SU-DHL-6 (cell line): ENCODE results near the gene COL21A1.
A peak's percentile ranks its signal among the peaks of the same experiment; 100 is the strongest.

ENCODE experiments used
- H2AFZ ChIP-seq: fragments of 200-600 bp; sonication (generic); 2 replicates; pipeline ENCODE4 v1.6.1; 2014; ENCODE audit warnings: low read depth, mild to moderate bottlenecking, moderate library complexity, mixed read lengths, antibody characterized with exemption, low read length; ENCODE audit not compliant: severe bottlenecking
- H3F3A ChIP-seq: fragments of 200-600 bp; shearing (Covaris generic); 2 replicates; pipeline ENCODE4 v1.6.0; 2016; ENCODE audit warnings: antibody characterized with exemption, mild to moderate bottlenecking; ENCODE audit not compliant: insufficient read depth
- H3K27ac ChIP-seq: fragments of 200-600 bp; sonication (generic); 2 replicates; pipeline ENCODE4 v1.5.1; 2016; ENCODE audit warnings: low read depth, mild to moderate bottlenecking, low read length, moderate library complexity, mixed read lengths
- H3K27me3 ChIP-seq: fragments of 200-600 bp; sonication (generic), shearing (Covaris generic); 2 replicates; pipeline ENCODE4 v1.6.0; 2014; ENCODE audit warnings: mild to moderate bottlenecking, low read length
- H3K36me3 ChIP-seq: fragments of 200-600 bp; sonication (generic); 2 replicates; pipeline ENCODE4 v1.6.1; 2014; ENCODE audit warnings: mild to moderate bottlenecking, low read length, mixed read lengths
- H3K4me2 ChIP-seq: fragments of 300-600, 200-600 bp; shearing (Covaris generic), sonication (generic); 2 replicates; pipeline ENCODE4 v1.6.0; 2014; ENCODE audit warnings: low read length, low read depth, mild to moderate bottlenecking; ENCODE audit not compliant: poor library complexity, severe bottlenecking
- H3K4me3 ChIP-seq: fragments of 200-600 bp; sonication (generic); 2 replicates; pipeline ENCODE4 v1.5.1; 2014; ENCODE audit warnings: antibody characterized with exemption, low read length, mild to moderate bottlenecking, mixed read lengths; ENCODE audit not compliant: insufficient read depth, poor library complexity, severe bottlenecking
- H3K79me2 ChIP-seq: fragments of 200-600 bp; sonication (generic); 2 replicates; pipeline ENCODE4 v1.6.1; 2014; ENCODE audit warnings: mild to moderate bottlenecking, low read length, moderate library complexity; ENCODE audit not compliant: insufficient read depth
- H3K9ac ChIP-seq: fragments of 200-600 bp; sonication (generic); 2 replicates; pipeline ENCODE4 v1.7.0; 2014; ENCODE audit warnings: mild to moderate bottlenecking, low read length
- H3K9me2 ChIP-seq: fragments of 200-600 bp; sonication (generic); replicated peaks from 2 replicates; pipeline ENCODE4 v1.6.1; 2014; ENCODE audit warnings: low read length; ENCODE audit not compliant: insufficient read depth
- H3K9me3 ChIP-seq: fragments of 200-600 bp; sonication (generic); 2 replicates; pipeline ENCODE4 v1.6.1; 2014; ENCODE audit warnings: low read length, mixed read lengths; ENCODE audit not compliant: insufficient read depth
- H4K20me1 ChIP-seq: fragments of 200-600 bp; sonication (generic); 2 replicates; pipeline ENCODE4 v1.6.1; 2014; ENCODE audit warnings: low read depth, mild to moderate bottlenecking, antibody characterized with exemption, low read length, moderate library complexity, mixed read lengths
- EZH2phosphoT487 ChIP-seq: fragments of 200-600 bp; sonication (generic), shearing (Covaris generic); conservative IDR thresholded peaks from 2 replicates; pipeline ENCODE4 v1.6.1; 2018; ENCODE audit warnings: mild to moderate bottlenecking, antibody characterized with exemption, low read length, moderate library complexity, mixed read lengths
- TF ChIP-seq, protein P1 (sequence below): fragments of 200-600 bp; sonication (generic); IDR thresholded peaks from one replicate; pipeline ENCODE4 v1.5.1; 2017; ENCODE audit warnings: antibody characterized with exemption, mild to moderate bottlenecking, low read length, moderate library complexity; ENCODE audit not compliant: insufficient read depth, poor library complexity, severe bottlenecking

COL21A1 gene

DNA sequence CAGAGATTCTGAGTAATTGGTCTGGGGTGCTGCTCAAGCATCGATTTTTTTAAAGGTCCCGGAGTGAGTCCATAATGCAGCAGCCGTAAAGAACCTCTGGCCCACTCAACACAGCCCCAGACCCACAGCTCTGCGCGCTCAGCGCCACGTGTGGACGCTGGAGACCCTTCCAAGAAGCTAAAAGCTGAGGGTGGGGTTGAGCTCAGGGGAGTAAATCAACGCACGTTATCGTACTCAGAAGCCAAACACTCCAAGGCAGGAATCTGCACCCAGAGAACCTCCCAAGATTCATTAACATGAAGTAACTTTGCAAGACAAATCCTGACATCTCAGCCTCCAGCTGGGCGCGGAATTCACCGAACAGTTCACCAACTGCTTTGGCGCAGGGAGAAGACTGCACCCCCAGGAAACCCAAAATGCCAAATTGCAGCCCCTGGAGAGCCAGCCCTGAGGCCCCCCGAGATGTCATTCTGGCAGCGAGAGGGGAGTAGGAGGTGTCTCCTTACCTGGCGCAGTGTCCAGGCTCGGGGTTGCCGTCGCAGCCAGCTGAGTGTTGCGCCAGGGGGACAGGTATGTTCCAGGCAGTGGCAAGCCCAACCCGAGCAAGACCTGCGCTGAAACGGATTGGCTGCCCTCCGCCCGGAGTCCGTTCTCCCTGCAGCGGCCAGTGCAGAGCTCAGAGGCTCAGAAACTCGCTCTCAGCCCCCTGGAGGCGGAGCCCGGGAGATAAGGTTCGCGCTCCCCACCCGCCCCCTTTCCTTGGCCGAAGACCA is at the start of gene COL21A1:
TSS of gene COL21A1 (minus strand) at position 700 of the 773 bp plus-strand sequence. CDS start 64,962 bp downstream, outside the sequence.
- Histone ChIP-seq H4K20me1 (no peaks in the 10 kb centered on the region), H3K27ac (no peak within 1 kb of the TSS), H3K9me2 (no peaks in the 10 kb centered on the region), H2AFZ (no peak within 1 kb of the TSS), H3K4me2 (no peak within 1 kb of the TSS), H3K79me2 (no peaks in the 10 kb centered on the region), H3K9me3 (no peaks in the 10 kb centered on the region), H3K27me3 (no peaks in the 10 kb centered on the region), H3K4me3 (no peak within 1 kb of the TSS), H3K9ac (no peak within 1 kb of the TSS), H3K36me3 (no peaks in the 10 kb centered on the region), H3F3A (no peaks in the 10 kb centered on the region)
- TF ChIP-seq, protein P1, sequence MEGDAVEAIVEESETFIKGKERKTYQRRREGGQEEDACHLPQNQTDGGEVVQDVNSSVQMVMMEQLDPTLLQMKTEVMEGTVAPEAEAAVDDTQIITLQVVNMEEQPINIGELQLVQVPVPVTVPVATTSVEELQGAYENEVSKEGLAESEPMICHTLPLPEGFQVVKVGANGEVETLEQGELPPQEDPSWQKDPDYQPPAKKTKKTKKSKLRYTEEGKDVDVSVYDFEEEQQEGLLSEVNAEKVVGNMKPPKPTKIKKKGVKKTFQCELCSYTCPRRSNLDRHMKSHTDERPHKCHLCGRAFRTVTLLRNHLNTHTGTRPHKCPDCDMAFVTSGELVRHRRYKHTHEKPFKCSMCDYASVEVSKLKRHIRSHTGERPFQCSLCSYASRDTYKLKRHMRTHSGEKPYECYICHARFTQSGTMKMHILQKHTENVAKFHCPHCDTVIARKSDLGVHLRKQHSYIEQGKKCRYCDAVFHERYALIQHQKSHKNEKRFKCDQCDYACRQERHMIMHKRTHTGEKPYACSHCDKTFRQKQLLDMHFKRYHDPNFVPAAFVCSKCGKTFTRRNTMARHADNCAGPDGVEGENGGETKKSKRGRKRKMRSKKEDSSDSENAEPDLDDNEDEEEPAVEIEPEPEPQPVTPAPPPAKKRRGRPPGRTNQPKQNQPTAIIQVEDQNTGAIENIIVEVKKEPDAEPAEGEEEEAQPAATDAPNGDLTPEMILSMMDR, result no peak
- no peak for TF ChIP-seq EZH2phosphoT487

DNA sequence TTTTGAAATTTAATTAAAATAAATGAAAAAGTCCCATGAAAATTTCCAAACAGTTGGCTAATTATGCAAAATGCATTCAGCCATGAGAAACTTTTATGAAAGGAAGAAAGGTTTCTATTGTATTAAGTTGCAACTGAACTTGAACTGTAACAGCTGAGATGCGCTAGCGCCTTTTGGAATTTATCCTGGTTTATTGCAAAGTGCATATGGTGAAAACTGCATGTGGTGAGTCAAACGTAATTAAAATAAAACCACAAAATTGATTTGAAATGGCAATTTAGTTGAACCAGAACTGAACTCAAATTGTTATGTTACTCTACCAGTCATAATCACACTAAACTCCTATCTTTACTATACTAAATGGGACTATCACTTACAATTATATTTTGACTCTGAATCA is 46.4 kb upstream of the COL21A1 start:
- no peaks in the 10 kb centered on the region for H3K27me3 ChIP-seq
- no peaks in the 10 kb centered on the region for H3K36me3 ChIP-seq
- no peak overlapping the region for H3K9ac ChIP-seq
- no peak overlapping the region for H3K27ac ChIP-seq
- H3K9me3 ChIP-seq, result no peaks in the 10 kb centered on the region
- no peak overlapping the region for H2AFZ ChIP-seq
- no peaks in the 10 kb centered on the region for H3K79me2 ChIP-seq
- no peak for TF ChIP-seq EZH2phosphoT487
- TF ChIP-seq, protein P1, result no peak
- no peak overlapping the region for H3K4me2 ChIP-seq
- H3K4me3 ChIP-seq, result no peak overlapping the region
- no peaks in the 10 kb centered on the region; the same call in 1 of the 2 replicates for H4K20me1 ChIP-seq
- no peaks in the 10 kb centered on the region for H3K9me2 ChIP-seq
- no peaks in the 10 kb centered on the region for H3F3A ChIP-seq

DNA sequence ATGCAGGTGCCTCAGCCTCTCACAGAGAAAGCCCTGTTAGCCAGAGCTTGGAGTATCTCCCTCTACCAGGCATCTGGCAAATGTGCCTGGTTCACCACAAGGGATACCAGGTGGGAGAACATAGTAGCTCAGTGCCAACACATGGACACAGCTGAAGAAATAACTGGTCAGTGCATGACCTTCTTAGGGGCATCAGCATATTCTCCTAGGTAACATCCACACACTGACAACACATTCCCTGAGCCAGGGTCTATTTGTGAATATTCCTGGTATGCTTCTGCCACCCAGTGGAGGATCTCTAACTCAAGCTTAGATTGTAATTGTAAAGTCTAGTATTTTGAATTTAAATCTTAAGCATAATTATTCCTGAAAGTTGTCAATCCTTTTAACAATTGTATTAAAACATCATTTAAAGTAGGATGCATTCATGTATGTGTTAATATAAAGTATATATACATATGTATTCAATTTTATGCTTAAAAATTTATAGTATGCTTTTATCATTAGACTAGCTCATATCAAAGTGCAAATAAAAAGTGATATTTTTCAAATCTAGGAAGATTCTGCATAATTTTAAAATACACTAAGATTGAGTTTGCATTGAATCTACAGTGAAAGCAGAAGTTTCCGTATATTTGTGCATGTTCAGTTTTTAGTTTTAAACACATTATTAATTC is 45.3 kb upstream of the COL21A1 start:
- Histone ChIP-seq H3K9ac (no peak overlapping the region), H3K27me3 (no peaks in the 10 kb centered on the region), H3K9me2 (no peaks in the 10 kb centered on the region), H3K79me2 (no peaks in the 10 kb centered on the region), H3K27ac (no peak overlapping the region), H3K36me3 (no peaks in the 10 kb centered on the region), H3K9me3 (no peaks in the 10 kb centered on the region), H4K20me1 (no peaks in the 10 kb centered on the region; the same call in 1 of the 2 replicates), H3K4me2 (no peak overlapping the region), H3K4me3 (no peak overlapping the region), H3F3A (no peaks in the 10 kb centered on the region), H2AFZ (no peak overlapping the region)
- TF ChIP-seq EZH2phosphoT487, result no peak
- TF ChIP-seq, protein P1, result peak; percentile 23
